AG04450 (cell line): ENCODE results near the gene MYBBP1A. TPM values are rescaled to one million over a fixed set of nuclear protein-coding genes. Genes with fewer than 3 reads are reported as not detected.

Source experiments
- CTCF ChIA-PET: fragments of 300-600, 350-600 bp; formaldehyde crosslinking; extraction: SDS; loops from one replicate; lab custom pipeline; 2022; ENCODE audit warnings: antibody characterized with exemption, inconsistent platforms; lab: Charles Lee
- POLR2A ChIA-PET: fragments of 350-600 bp; formaldehyde crosslinking; extraction: SDS; loops from one replicate; lab custom pipeline; 2021; ENCODE audit warnings: antibody characterized with exemption, inconsistent platforms; lab: Yijun Ruan, JAX
- DNase-seq: peaks from one replicate; pipeline ENCODE4 v3.0.0-alpha.2; 2011; ENCODE audit warnings: low read depth, low spot score
- H3K27ac ChIP-seq: one replicate; pipeline ENCODE4 v1.5.1; 2012; ENCODE audit warnings: low read depth, low read length, control low read depth
- H3K27me3 ChIP-seq: one replicate; pipeline ENCODE4 v1.6.0; 2012; ENCODE audit warnings: low read length; ENCODE audit not compliant: control insufficient read depth, insufficient read depth
- H3K4me3 ChIP-seq: 2 replicates; pipeline ENCODE4 v1.5.1; 2011; ENCODE audit warnings: mild to moderate bottlenecking, low read depth, low read length, control low read depth
- H3K9me3 ChIP-seq: 2 replicates; pipeline ENCODE4 v1.5.1; 2012; ENCODE audit warnings: low read length; ENCODE audit not compliant: control insufficient read depth, insufficient read depth
- polyA plus RNA-seq: library from polyadenylated mRNA; depleted of rRNA; stranded (reverse); fragments of >200 nt; gene quantifications from 2 replicates; pipeline ENCODE4 v1.2.3, GENCODE V29; 2011
- TF ChIP-seq, protein P1 (sequence below): IDR thresholded peaks from 2 replicates; pipeline ENCODE4 v1.5.1; 2011; ENCODE audit warnings: low read depth, low read length, control low read depth, inconsistent platforms

MYBBP1A gene
- polyA plus RNA-seq, 1 experiment: 12.5 TPM

DNA sequence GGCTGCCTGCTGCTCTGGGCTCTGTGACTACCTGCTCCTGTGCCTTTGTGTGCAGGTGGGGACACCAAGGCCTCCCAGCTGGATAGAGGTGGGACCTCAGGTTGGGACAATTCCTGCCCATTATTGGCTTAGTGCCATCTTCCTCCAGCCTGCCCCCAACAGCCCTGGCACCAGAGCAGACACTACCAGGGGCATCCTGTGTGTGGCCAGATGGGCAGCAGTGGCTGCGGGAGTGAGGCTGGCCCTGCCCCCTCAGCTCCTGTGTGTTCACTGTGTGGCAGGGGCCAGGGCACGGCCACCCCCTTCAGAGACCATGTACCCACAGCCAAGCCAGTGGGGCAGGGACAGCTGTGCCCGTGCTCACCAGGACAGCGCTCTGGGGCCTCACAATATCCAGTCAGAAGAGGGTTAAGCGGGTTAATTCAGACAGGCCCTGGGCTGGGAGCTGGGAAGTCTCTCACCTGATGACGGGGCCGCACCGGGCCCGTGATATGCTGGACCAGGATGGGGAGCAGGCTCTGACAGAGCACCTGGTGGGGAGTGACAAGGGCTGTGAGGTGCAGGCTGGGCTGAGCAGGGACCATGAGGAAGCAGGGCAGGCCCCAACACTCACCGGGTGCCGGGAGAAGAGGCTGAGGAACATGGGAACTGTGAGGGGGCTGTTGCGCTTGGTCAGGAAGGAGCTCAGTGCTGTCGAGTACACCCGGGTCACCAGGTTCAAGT lies 13.0 kb downstream of the MYBBP1A start:
- H3K4me3 ChIP-seq: no peak overlapping the region
- H3K27ac ChIP-seq: no peak overlapping the region
- ChIA-PET CTCF (interaction anchor here (1.5 kb wide), 1 partner anchor 25 kb away, joined by 5 read pairs; no protein-coding TSS in a partner anchor), POLR2A (interaction anchor here (0.6 kb wide), 2 partner anchors 360 to 477 kb away, joined by 4 read pairs; no protein-coding TSS in a partner anchor)
- TF ChIP-seq, protein P1, sequence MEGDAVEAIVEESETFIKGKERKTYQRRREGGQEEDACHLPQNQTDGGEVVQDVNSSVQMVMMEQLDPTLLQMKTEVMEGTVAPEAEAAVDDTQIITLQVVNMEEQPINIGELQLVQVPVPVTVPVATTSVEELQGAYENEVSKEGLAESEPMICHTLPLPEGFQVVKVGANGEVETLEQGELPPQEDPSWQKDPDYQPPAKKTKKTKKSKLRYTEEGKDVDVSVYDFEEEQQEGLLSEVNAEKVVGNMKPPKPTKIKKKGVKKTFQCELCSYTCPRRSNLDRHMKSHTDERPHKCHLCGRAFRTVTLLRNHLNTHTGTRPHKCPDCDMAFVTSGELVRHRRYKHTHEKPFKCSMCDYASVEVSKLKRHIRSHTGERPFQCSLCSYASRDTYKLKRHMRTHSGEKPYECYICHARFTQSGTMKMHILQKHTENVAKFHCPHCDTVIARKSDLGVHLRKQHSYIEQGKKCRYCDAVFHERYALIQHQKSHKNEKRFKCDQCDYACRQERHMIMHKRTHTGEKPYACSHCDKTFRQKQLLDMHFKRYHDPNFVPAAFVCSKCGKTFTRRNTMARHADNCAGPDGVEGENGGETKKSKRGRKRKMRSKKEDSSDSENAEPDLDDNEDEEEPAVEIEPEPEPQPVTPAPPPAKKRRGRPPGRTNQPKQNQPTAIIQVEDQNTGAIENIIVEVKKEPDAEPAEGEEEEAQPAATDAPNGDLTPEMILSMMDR: no peak
- no peaks in the 10 kb centered on the region for H3K27me3 ChIP-seq
- no peak for DNase-seq
- H3K9me3 ChIP-seq: no peaks in the 10 kb centered on the region

DNA sequence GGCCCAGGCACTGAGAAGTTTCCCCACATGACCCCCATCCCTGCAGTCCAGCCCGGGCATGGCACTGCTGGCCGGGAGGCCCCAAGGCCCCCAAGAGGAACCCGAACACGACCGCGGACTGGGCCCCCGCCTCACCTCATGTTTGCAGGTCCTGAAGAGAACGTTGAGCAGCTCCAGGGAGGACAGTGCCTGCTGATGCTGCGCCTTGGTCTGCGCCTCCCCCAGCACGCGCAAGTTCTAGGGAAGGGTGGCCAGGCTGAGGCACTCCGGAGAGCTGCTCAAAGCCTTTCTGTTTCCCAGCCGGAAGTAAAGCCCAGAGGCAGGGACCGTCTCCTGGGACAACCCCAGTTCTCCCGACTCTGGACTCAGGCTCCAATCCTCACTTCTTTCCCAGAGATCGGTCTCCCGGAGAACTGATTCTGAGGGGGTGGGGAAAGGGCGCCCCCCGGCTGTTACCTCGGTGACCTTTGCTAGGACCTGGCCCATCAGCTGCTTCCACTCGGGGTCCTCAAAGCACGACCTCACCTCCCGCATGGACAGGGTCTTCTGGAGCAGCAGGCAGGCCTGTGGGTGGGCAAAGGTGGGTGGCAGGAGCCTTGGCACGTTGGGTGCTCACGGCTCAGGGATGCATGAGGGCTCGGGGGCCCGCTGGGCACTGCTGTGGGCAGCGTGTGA lies 13.7 kb downstream of the MYBBP1A start:
- DNase-seq: no peak
- H3K4me3 ChIP-seq: no peak overlapping the region
- TF ChIP-seq, protein P1: no peak
- POLR2A ChIA-PET: interaction anchor here (0.6 kb wide), 2 partner anchors 360 to 477 kb away, joined by 4 read pairs; no protein-coding TSS in a partner anchor
- no peaks in the 10 kb centered on the region for H3K9me3 ChIP-seq
- no peak overlapping the region for H3K27ac ChIP-seq
- H3K27me3 ChIP-seq: no peaks in the 10 kb centered on the region
- CTCF ChIA-PET: interaction anchor here (1.5 kb wide), 1 partner anchor 26 kb away, joined by 5 read pairs; no protein-coding TSS in a partner anchor

DNA sequence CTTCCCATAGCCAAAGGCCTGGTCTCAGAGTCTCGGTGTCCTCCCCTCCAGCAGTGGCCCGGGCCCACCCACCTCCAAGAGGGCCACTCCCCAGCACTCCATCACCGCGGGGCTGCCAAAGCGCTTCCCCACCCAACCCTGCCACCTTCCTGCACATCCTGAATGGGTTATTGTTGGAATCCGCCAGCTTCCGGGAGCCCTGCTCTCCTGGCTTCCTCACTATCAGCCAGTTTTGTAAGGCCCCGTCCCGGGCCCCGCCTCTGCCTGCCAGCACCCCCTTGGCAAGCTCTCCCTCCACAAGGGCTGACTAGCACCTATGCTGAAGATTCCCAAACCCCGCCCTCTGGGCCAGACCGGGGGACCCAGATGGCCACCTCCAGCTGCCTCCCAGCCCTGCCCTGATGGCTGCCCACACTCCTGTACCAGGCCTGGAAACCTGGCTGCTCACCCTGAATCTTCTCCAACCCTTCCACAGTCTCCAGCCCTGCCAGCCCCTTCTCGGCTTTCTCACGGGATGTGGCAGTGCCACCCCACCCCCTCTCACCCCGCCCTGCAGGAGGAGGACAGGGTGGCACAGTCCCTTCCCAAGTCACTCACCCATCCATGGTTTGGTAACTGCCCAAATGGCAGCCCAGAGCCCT lies 14.4 kb downstream of the MYBBP1A start:
- Histone ChIP-seq H3K4me3 (no peak overlapping the region), H3K27ac (no peak overlapping the region), H3K27me3 (no peaks in the 10 kb centered on the region), H3K9me3 (no peaks in the 10 kb centered on the region)
- TF ChIP-seq, protein P1: no peak
- no peak for DNase-seq
- POLR2A ChIA-PET: no interaction called here
- CTCF ChIA-PET: no interaction called here

DNA sequence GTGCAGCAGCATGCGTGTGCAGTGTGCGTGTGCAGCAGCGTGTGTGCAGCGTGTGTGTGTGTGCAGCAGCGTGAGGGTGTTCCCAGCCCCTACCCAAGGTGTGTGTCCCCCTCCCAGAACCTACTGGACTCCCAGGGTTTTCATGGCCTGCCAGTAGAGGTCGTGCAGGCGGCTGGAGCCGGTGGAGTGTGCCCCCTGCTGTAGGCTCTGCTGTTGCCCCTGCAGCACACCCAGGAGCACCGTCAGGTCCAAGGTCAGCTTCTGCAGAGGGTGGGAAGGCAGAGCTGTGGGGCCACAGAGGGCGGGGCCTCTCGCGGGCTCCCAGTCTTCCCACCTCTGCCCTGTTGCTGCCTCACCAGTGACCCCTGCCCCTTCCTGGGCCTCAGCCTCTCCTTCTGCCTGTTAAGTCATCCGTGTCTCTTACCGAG lies 14.9 kb downstream of the MYBBP1A start:
- no peak overlapping the region for H3K27ac ChIP-seq
- no peak overlapping the region for H3K4me3 ChIP-seq
- CTCF ChIA-PET: no interaction called here
- POLR2A ChIA-PET: no interaction called here
- no peak for DNase-seq
- no peaks in the 10 kb centered on the region for H3K9me3 ChIP-seq
- TF ChIP-seq, protein P1: no peak
- H3K27me3 ChIP-seq: no peaks in the 10 kb centered on the region
